HG03196 (cell line): Measurements from ENCODE around the gene ASPSCR1.

Experiments used
- ATAC-seq: cut with Tn5 transposase; IDR thresholded peaks from one replicate; pipeline ENCODE4 v1.9.1; 2021; ENCODE audit not compliant: unreplicated experiment

The ASPSCR1 gene

GRCh38 chr17:82064433-82065192 is 87.2 kb downstream of the ASPSCR1 start:
- ATAC-seq, result no peak

- no peak for ATAC-seq
These were observed 87.8 kb downstream of the ASPSCR1 start for GRCh38 chr17:82065193-82065637.

GRCh38 chr17:82065638-82066303 is 88.3 kb downstream of the ASPSCR1 start, which contains the start of gene DUS1L:
TSS of gene DUS1L (minus strand) at chr17:82065804. CDS start at chr17:82065059, 745 bp downstream.
- ATAC-seq, result no peak
